Measurements from ENCODE around the gene PTPRT. TPM values are rescaled to one million over a fixed set of nuclear protein-coding genes. Genes with fewer than 3 reads are reported as not detected.

Gene PTPRT
- total RNA-seq, 1 donor from 2014 or later, result not detected

DNA sequence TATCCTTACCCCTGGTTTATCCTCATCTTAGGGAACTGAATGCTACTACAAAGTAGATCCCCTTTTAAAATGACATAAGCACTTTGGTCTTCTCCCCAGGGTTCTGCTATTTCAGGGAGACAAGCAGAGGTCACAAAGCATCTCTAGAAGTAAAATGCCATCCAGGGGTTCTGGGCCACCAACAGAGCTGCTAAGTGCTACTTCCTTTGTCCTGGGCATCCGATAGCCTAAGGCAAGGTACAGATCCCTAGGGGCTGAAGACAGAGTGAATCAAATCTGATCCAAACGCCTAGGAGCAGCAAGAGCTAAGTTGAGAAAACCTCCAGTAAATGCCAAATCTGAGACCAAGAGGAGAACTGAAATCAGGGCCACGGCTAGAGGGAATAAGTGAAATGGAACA lies 161.2 kb downstream of the PTPRT start:
- intact Hi-C loops (cut with micrococcal nuclease), result no loop called here

DNA sequence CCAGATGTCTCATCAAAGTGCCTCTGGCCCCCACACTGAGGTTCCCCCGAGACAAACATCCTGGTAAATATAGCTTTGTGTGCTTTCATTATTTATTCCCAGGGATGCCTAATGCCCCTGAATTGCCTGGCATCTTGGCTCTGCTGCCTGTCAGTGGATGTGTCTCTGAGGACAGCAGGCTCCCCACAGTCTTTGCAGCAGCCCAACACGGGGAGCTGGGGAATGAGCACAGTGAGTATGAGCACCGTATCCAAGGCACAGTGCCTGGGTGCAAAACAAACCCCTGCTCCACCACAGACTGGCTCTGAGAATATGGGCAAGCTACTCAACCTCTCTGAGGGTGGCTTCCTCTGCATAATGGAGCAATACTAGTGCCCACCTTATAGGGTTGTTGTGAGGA lies 165.9 kb downstream of the PTPRT start:
- intact Hi-C loops (cut with micrococcal nuclease), result no loop called here

DNA sequence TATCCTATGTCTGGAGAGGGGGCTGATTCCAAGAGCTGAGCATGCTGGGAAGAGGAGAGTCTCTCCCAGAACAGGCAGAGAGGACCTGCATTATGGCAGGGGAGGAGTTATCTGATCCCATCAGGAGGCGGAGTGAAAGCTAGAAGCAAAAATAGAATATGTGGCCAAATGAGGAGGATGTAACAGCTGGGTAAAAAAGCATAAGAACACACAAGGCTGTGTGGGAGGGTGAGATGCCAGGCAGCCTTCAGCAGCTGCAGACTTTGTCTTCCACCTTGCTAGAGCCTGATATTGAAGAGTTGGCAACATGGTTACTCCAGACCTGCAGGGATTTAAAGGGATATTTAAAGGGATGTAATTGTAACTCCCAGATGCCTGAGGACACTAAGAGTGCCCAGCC lies 167.1 kb downstream of the PTPRT start:
- intact Hi-C loops (cut with micrococcal nuclease), result no loop called here

DNA sequence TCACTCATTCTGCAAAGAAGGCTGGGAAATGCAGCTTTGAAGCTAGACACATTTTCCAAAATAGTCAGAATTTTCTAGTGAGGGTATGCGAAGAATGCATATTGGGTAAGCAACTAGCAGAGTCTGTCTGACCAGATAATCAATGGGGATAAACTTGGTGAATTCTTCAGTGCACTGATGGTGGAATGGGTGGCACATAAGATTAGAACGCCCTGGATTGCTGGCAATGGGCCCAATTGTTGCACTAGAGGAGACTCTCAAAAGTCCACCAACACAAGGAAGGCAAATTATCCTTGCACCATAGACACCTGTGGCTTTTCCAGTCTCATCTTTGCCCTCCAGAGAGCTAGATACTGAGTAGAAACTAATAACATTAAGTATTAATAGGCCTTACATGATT lies 167.6 kb downstream of the PTPRT start:
- intact Hi-C loops (cut with micrococcal nuclease), result no loop called here

DNA sequence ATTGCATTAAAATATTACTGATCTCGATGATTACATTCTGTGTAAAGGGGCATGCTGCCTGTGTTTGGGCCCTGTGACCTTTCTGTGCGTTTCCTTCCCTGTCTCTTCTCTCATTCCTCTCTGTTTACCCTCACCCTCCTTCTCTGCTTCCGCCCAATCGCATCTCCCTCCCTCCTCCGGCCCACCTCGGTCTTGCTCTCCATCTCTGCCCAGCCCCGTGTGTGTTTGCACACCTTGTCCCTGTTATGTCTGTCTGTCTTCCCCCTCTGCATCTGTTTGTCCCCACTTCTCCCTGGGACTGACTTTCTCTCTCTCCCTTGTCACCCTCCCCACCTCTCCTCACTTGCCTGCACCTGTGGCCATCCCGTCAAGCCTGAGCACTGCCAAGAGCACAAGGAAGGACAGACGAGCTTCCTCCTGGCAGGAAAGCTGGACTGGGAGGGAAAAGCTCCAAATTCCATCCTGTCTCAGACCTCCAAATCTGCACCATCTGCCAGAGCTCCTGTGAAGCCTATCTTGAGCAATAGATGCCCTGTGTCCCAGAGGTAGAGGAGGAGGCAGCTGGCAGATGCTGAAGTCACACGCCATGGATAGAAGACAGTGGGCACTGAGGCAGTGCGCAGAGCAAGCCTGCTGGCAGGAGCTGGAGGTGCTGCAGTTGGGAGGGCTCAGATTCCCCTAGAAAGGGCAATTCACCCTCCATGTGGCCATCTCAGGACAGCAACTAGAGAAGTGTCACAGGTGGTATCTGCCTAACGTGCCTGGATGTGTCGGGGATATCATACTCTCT lies 172.3 kb downstream of the PTPRT start:
- intact Hi-C loops (cut with micrococcal nuclease), result no loop called here

DNA sequence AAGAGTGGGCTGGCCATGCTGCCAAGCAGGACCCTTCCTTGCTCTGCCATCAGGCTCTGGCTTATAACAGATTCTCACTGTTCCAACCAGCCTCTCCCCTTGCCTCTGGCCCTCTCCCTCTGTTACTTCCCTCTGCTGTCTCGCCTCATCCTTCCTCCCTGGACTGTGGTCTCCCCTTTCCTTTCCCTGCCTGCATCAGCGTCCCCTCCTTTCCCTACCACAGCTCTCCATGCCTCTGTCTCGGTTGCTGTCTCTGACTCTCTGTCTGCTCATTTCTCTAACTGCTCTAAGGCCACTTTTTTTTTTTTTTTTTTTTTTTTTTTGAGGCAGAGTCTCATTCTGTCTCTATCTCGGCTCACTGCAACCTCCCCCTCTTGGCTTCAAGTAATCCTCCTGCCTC lies 173.4 kb downstream of the PTPRT start:
- intact Hi-C loops (cut with micrococcal nuclease), result no loop called here

DNA sequence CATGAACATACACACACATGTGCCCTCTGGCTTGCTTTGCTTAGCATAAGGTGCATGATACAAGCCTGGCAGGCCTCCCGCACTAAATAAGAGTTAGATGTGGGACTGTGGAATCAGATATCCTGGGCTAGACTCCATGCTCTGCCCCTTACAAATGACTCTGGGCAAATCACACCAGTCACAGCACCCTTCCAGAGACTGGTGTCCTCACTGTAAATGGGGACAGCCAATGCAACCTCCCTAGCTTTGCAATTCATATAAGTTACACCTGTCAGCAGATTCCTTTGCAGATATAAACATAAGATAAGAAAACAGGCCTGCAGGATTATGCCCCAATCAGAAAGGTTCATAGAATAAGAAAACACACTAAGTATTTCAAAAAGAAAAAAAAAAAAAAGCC lies 174.1 kb downstream of the PTPRT start:
- intact Hi-C loops (cut with micrococcal nuclease), result no loop called here

DNA sequence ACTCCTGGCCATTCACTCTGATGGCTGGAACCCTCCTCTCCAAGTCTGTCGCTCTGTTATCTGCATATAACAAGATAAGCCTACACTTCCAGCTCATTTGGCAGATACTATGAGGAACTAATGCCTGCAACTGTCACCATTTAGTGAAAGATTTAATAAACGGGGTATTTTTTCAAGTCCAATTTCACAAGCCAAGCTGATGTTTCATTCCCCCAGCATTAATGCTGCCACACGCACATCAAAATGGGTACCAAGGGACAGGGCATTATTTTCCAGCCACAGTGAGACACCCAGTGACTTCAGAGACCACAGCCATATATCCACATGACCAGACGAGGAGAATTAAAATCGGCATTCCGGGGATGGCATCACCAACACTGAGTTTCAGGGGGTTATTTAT lies 175.5 kb downstream of the PTPRT start:
- intact Hi-C loops (cut with micrococcal nuclease), result no loop called here

DNA sequence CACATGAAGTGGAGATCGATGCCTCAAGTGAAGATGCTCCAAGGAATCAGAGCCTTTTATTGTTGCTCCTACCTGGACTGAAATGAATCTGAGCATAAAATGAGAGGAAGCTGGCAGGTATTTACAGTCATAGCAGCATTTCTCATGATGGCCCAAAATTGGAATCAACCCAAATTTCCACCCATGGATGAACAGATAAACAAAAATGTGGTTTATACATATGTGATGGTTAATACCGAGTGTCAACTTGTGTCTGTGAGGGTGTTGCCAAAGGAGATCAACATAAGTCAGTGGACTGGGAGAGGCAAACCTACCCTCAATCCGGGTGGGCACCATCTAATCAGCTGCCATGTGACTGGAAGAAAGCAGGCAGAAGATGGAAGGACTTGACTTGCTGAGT lies 178.2 kb downstream of the PTPRT start:
- intact Hi-C loops (cut with micrococcal nuclease), result no loop called here

DNA sequence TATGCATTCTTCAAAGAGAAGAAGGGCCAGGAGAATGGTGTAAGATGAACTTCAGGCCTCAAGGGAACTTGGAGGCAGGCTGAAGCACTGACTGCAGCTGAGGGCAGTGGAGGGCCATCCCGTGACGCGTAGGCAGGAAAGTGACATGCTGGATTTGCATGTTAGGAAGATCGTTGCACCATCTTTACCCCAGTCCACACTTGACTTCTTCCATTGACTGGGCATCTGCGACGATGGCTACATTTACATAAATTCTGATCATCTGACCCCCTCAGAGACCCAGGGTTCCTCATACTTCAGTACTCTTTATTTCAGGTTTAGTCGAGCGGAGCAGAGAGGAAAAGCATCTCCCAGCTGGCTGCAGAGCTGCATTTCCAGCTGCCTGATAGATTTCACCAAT lies 180.2 kb downstream of the PTPRT start:
- intact Hi-C loops (cut with micrococcal nuclease), result no loop called here

DNA sequence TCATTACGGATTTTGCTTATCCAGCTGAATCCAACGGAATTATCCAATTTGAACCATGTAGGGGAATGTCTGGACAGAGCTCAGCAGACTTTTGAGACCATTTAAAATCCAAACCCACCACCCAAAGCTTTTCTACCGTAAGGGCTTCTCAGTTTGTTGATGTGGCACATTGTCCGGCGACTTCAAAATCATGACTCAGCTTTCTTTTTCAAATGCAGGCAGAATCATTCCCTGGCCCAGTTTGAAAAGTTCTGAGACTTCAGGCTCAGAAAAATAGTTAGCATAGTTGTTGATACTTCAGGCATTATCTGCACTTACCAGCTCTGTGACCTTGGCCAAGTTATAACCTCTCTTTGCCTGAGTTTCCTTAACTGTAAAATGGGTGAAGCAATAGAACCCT lies 182.2 kb downstream of the PTPRT start:
- intact Hi-C loops (cut with micrococcal nuclease), result no loop called here

DNA sequence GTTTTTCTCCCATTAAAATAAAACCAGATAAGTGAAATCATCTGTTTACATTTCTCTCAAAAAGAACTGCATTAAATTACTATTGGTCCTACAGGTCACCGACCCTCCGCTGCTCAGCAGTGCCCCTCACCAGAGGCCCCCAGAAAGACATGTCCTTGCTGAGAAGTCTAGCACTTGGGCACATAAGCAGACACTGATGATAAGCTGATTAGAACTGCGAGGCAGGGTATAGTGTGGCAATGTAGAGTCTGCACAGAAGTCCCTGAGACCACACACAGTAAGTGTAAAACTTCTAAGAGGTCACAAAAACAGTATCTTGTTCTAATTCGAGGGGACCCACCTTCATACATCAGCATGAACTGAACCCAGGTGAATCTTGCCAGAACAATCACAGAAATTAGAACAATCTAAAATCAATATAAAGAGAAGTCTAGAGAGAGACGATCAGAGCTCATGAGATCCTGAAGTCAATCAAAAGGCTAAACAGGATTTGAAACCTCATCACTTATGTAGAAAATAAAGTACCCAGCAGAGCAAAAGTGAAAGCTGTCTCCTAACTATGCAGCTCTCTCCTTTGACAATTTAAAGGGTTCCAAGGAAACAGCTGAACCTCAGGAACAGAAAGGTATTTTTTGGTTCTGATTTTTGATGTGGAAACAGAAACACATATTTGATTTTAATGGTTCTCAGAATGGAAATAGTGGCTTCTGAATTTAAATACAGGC lies 182.9 kb downstream of the PTPRT start:
- intact Hi-C loops (cut with micrococcal nuclease), result no loop called here

DNA sequence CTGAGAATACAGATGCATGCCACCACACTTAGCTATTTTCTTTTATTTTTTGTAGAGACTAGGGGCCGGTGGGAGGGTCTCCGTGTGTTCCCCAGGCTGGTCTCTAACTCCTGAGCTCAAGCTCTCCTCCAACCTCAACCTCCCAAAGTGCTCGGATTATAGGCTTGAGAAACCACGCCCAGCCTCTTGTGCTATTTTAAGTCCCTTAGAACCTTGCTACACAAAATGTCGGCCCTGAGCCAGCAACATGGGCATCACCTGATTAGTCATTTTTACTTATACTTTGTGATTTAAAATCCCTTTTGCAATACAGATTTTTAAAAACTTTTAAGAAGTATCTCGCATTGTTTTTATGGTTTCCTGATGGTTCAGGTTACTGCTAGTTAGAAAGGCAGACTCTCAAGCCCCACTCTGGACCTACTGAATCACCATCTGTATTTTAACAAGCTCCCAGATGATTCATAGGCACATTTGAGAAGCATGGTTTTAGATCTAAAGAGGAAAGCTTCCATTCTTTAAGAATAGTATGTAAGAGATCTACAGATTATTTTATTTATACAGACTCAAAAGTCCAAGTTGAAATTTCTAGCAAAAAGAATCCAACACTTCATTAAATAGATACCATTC lies 186.3 kb downstream of the PTPRT start:
- intact Hi-C loops (cut with micrococcal nuclease), result no loop called here

DNA sequence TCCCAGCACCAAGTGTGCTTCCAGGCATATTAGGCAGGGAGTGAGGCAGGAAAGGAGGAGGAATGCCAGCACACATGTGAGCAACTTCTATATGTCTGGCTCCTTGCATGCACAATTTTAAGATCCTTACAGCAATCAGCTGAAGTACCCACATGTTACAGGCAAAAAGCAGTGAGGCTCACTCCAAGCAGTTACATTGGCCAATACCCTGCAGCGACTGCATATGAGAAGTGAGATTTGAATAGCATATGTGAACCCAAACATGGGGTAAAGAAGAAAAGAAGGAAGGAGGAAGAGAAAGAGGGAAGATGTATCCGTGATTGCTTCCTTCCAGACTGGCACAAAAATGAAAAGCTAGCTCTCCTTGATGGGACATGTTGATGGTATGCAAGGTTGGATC lies 193.6 kb downstream of the PTPRT start:
- intact Hi-C loops (cut with micrococcal nuclease), result no loop called here

DNA sequence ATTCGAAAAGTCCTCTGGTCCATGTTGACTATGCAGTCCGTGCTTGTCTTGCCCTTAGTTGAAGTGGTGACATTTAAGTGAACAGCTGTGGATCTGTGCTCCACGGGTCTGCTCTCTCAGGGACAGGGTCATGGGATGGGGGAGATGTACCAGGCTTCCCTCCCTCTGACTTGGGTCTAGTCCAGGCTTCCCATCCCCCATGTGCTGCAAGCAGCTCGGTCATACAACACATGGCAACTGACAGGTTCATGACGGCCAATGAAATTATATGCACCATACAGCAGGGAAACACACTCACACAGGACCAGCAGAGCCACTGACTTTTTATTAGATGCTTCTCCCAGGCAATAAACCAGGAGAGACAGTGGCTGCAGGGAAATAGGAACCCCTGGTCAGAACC lies 201.4 kb downstream of the PTPRT start:
- intact Hi-C loops (cut with micrococcal nuclease), result no loop called here

DNA sequence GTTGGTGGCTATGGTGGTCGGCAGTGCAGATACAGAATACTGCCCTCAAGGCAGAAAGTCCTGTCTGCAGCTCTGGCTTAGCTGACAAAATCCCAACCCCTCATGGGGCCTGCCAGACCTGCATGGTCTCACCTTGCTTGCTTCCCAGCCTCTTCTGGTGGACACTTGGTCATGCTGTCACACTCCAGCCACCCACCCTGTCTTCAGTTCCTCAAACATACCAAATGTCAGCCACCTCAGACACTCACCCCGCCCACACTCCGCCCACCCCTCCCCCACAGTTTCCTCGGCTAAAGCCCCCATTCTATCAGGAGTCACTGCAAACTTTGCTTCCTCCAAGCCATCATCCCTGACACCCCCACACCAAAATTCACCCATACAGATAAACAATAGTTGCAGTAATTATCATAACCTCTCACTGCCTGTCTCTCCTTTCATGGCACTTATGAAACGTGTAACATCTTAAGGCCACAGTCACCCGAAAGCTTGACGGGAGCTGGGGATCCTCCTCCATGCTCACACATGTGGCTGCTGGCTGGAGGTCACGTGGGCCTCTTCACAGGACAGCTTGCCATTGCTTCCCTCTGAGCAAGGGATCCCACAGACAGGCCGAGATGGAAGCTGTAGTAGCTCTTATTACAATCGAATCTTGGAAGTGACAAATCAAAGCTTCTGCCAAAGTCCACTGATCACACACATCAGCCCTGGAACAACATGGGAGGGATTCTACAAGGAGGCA lies 202.2 kb downstream of the PTPRT start:
- intact Hi-C loops (cut with micrococcal nuclease), result no loop called here

DNA sequence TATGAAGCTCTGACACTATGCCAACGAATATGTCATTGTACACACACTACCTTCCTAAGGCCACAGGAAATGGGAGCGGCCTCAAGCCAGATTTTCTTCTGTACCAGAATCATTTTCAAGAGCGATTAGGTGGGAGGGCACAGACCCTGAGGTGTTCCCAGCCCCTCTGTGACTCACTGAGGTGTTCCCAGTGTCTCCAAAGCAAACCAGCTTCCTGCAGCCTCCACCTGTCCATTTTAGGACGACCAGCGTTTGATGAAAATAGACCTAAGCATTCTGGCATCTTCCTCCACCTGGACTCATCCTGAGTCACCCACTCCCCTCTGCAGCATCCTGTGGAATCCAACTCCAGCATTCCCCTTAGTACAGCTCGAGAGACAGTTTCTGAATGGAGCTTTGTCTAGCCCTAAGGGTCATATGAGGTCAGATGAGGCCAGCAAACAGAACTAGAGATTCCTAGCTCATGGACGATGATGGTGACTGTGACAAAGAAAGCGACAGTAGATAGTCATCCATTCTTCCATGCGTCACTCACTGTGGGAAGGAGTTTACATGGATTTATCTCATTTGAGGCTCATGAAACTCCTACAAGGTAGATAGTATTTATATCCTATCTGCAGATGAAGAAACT lies 203.4 kb downstream of the PTPRT start:
- intact Hi-C loops (cut with micrococcal nuclease), result no loop called here

DNA sequence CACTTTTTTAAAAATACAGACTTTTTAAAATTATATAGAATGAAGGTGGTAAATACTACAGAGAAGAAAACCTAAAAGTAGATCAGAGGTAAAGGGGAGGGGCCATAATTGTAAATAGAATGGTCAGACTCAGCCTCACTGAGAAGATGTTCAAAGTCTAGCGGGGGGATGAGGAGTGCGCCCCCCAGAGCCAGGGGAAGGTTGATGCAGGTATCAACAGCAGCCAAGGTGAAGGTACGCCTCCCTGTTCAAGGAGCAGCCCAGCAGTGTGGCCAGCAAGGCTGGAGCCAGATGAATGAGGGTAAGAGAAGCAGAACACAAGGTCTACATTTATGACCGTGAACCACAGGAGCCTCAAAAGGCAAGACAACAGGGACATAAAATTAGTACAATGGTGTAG lies 204.1 kb downstream of the PTPRT start:
- intact Hi-C loops (cut with micrococcal nuclease), result no loop called here

DNA sequence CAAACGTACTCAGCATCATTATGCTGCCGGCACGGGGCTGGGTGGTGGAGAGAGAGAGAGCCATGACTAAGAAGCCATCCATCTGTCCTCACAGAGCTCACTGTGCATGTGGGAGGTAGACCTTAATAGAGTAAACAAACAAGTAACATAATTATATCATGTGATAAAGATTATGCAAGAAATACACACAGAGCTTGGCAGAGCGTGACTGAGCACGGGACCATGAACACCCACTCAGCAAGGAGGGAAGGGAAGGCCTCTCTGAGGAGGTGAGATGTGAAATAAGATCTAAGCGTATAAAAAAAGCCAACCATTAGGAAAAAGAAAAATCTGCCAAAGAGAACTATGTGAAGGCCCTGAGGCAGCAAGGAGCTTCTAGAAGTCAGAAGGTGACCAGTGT lies 207.5 kb downstream of the PTPRT start:
- intact Hi-C loops (cut with micrococcal nuclease), result no loop called here

DNA sequence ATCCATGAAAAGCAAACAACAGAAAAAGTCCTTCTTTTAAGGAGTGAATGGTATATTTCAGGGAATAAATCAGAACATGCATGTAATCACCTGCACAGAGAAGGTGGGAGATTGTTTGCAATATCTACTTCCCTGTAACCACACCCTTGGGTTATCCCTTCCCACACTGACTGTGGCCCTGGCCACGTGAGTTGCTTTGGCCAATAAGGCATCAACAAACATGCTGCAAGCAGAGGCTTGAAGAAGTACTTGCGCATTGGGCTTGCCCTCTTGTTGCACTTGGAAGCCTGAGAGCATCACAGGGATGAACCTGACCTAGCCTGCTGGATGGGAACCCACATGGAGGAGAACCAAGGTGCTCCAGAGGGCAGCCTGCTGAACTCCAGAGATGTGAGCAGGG lies 208.5 kb downstream of the PTPRT start:
- intact Hi-C loops (cut with micrococcal nuclease), result no loop called here

DNA sequence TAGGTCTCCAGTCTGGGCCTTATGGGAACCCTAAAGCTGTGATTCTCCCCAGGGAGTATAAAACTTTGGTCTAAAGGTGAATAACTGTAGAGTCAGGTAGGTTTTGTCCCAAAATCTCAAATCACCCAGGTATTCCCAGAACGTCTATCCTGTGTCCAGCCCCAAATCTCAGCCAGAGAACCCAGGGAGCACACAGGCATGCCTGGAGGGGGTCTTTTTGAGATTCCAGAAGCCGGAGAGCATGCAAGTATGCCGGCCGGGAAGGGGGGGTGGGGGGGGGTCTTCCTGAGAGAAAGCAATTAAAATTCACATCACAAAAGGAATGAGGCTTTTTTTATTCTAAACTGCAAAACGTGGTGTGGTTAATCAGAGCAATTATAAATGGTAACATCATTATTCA lies 210.0 kb downstream of the PTPRT start:
- intact Hi-C loops (cut with micrococcal nuclease), result no loop called here

Data from T-helper 1 cell treated with Interleukin-12 subunit alpha and Interleukin-12 subunit beta and Interleukin-4 antibody, amounts not matched to agents 30 ng/mL and 1 ng/mL, for 36 hours (primary cell).